Tibial nerve (tissue), 4 donors: ENCODE results near the gene B3GAT3.

Source experiments
- CTCF ChIP-seq, 5 experiments: fragments of 200-600 bp in 3 of 5; fragments of 450-650 bp in 2 of 5; sonication (generic) in 3 of 5; IDR thresholded peaks; one replicate each; pipeline ENCODE4 v1.5.1; 2016 to 2019; ENCODE audit warnings: antibody characterized with exemption in 5 of 5, mild to moderate bottlenecking in 3 of 5, moderate library complexity in 2 of 5
- EP300 ChIP-seq, 2 donors: sonication (generic); formaldehyde crosslinking; IDR thresholded peaks; one replicate each; pipeline ENCODE4 v1.6.1; 2017; ENCODE audit warnings: antibody characterized with exemption in 2 of 2, mild to moderate bottlenecking in 1 of 2

- TF ChIP-seq CTCF (IDR thresholded peaks at IDR 0.05) = no peak
- TF ChIP-seq EP300 (IDR thresholded peaks at IDR 0.05) = no peak
These were observed 15.9 kb downstream of the B3GAT3 start for GRCh38 chr11:62605902-62606301.
